ENCODE measurements around the gene LRRC45. TPM values are rescaled to one million over a fixed set of nuclear protein-coding genes. Genes with fewer than 3 reads are reported as not detected.
"Not testable (repeated sequence)": the region's sequence is repeated elsewhere in the genome, so short reads cannot be mapped to it uniquely, and the experiment has no call there.

LRRC45 gene
- total RNA-seq, 2 experiments from 2014 or later = 41.2 to 52.0 TPM

- Histone ChIP-seq H3K79me2 (ENCODE audit: insufficient read depth, low read depth, low read length) (peaks cover 10% of the 10 kb centered on the region; the same call in 1 of the 2 replicates), H4K20me1 (ENCODE audit: insufficient read depth, low read length) (no peaks in the 10 kb centered on the region), H3K4me3 (ENCODE audit: low read depth, low read length, poor library complexity, severe bottlenecking) (peak overlapping the region; percentile 85), H3K9me3 (ENCODE audit: low read length) (no peaks in the 10 kb centered on the region), H3K4me2 (ENCODE audit: low read length) (peak overlapping the region; percentile 72), H3K9me2 (ENCODE audit: insufficient read depth, low read length) (no peaks in the 10 kb centered on the region), H3K4me1 (ENCODE audit: insufficient read depth, low read length, poor library complexity, severe bottlenecking) (peaks cover 20% of the 10 kb centered on the region), H3K36me3 (ENCODE audit: insufficient read depth, low read length) (peaks cover 18% of the 10 kb centered on the region), H3K27ac (ENCODE audit: low read depth, low read length, poor library complexity, severe bottlenecking) (no peak overlapping the region), H2AFZ (ENCODE audit: low read length) (no peak overlapping the region)
- no peak for DNase-seq (ENCODE audit: low spot score)
- POLR2A ChIA-PET = interaction anchor here (0.7 to 1.2 kb wide), 2 partner anchors 10 to 35 kb away, joined by 3 to 6 read pairs; no protein-coding TSS in a partner anchor
- CTCF ChIA-PET (ENCODE audit: unreplicated experiment) = no interaction called here
- intact Hi-C loops (cut with micrococcal nuclease; ENCODE audit: unreplicated experiment) = no loop called here
- BruUV-seq (replicated peaks) = no TSS peak
- TF ChIP-seq EZH2phosphoT487 (IDR thresholded peaks at IDR 0.05; ENCODE audit: borderline replicate concordance, low read depth, low read length) = no peak
- TF ChIP-seq, protein P1, sequence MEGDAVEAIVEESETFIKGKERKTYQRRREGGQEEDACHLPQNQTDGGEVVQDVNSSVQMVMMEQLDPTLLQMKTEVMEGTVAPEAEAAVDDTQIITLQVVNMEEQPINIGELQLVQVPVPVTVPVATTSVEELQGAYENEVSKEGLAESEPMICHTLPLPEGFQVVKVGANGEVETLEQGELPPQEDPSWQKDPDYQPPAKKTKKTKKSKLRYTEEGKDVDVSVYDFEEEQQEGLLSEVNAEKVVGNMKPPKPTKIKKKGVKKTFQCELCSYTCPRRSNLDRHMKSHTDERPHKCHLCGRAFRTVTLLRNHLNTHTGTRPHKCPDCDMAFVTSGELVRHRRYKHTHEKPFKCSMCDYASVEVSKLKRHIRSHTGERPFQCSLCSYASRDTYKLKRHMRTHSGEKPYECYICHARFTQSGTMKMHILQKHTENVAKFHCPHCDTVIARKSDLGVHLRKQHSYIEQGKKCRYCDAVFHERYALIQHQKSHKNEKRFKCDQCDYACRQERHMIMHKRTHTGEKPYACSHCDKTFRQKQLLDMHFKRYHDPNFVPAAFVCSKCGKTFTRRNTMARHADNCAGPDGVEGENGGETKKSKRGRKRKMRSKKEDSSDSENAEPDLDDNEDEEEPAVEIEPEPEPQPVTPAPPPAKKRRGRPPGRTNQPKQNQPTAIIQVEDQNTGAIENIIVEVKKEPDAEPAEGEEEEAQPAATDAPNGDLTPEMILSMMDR (conservative IDR thresholded peaks at IDR 0.05; ENCODE audit: low read length) = no peak
Observed at GRCh38 chr17:81978524-81979298, 44.4 kb upstream of the LRRC45 start.

- ChIA-PET CTCF (ENCODE audit: unreplicated experiment) (no interaction called here), POLR2A (no interaction called here)
- H3K4me2 ChIP-seq (ENCODE audit: low read length) = no peak overlapping the region
- peaks cover 10% of the 10 kb centered on the region; the same call in 1 of the 2 replicates for H3K79me2 ChIP-seq (ENCODE audit: insufficient read depth, low read depth, low read length)
- no peak overlapping the region for H3K4me3 ChIP-seq (ENCODE audit: low read depth, low read length, poor library complexity, severe bottlenecking)
- no peaks in the 10 kb centered on the region for H3K9me3 ChIP-seq (ENCODE audit: low read length)
- no peak for TF ChIP-seq EZH2phosphoT487 (IDR thresholded peaks at IDR 0.05; ENCODE audit: borderline replicate concordance, low read depth, low read length)
- TF ChIP-seq, protein P1 (conservative IDR thresholded peaks at IDR 0.05; ENCODE audit: low read length) = no peak
- no peaks in the 10 kb centered on the region for H4K20me1 ChIP-seq (ENCODE audit: insufficient read depth, low read length)
- peaks cover 32% of the 10 kb centered on the region for H3K36me3 ChIP-seq (ENCODE audit: insufficient read depth, low read length)
- BruUV-seq (replicated peaks) = no TSS peak
- H2AFZ ChIP-seq (ENCODE audit: low read length) = no peak overlapping the region
- H3K4me1 ChIP-seq (ENCODE audit: insufficient read depth, low read length, poor library complexity, severe bottlenecking) = peaks cover 20% of the 10 kb centered on the region
- H3K27ac ChIP-seq (ENCODE audit: low read depth, low read length, poor library complexity, severe bottlenecking) = no peak overlapping the region
- no peaks in the 10 kb centered on the region for H3K9me2 ChIP-seq (ENCODE audit: insufficient read depth, low read length)
- intact Hi-C loops (cut with micrococcal nuclease; ENCODE audit: unreplicated experiment) = no loop called here
- no peak for DNase-seq (ENCODE audit: low spot score)
Observed at GRCh38 chr17:81980122-81980521, 43.0 kb upstream of the LRRC45 start.

- peaks cover 20% of the 10 kb centered on the region for H3K4me1 ChIP-seq (ENCODE audit: insufficient read depth, low read length, poor library complexity, severe bottlenecking)
- no peak for DNase-seq (ENCODE audit: low spot score)
- POLR2A ChIA-PET = no interaction called here
Observed at GRCh38 chr17:81980707-81981343, 42.3 kb upstream of the LRRC45 start.

DNA sequence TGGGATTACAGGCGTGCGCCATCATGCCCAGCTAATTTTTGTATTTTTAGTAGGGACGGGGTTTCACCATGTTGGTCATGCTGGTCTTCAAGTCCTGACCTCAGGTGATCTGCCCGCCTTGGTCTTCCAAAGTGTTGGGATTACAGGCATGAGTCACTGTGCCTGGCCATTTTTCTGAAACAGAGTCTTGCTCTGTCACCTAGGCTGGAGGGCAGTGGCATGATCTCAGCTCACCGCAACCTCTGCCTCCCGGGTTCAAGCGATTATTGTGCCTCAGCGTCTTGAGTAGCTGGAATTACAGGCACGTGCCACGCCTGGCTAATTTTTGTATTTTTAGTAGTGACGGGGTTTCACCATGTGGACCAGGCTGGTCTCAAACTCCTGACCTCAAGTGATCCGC is 41.6 kb upstream of the LRRC45 start:
- POLR2A ChIA-PET; H3K9me2 ChIP-seq (ENCODE audit: insufficient read depth, low read length); H2AFZ ChIP-seq (ENCODE audit: low read length); H4K20me1 ChIP-seq (ENCODE audit: insufficient read depth, low read length); H3K4me2 ChIP-seq (ENCODE audit: low read length); DNase-seq (ENCODE audit: low spot score); BruUV-seq (replicated peaks); H3K27ac ChIP-seq (ENCODE audit: low read depth, low read length, poor library complexity, severe bottlenecking); intact Hi-C loops (cut with micrococcal nuclease; ENCODE audit: unreplicated experiment); H3K9me3 ChIP-seq (ENCODE audit: low read length); CTCF ChIA-PET (ENCODE audit: unreplicated experiment); H3K4me3 ChIP-seq (ENCODE audit: low read depth, low read length, poor library complexity, severe bottlenecking): not testable (repeated sequence)
- peaks cover 15% of the 10 kb centered on the region for H3K4me1 ChIP-seq (ENCODE audit: insufficient read depth, low read length, poor library complexity, severe bottlenecking)
- H3K36me3 ChIP-seq (ENCODE audit: insufficient read depth, low read length) = peaks cover 43% of the 10 kb centered on the region
- peaks cover 10% of the 10 kb centered on the region; the same call in 1 of the 2 replicates for H3K79me2 ChIP-seq (ENCODE audit: insufficient read depth, low read depth, low read length)

More at GRCh38 chr17:81980707-81981343, 42.3 kb upstream of the LRRC45 start:
- Histone ChIP-seq H4K20me1 (ENCODE audit: insufficient read depth, low read length) (no peaks in the 10 kb centered on the region), H3K36me3 (ENCODE audit: insufficient read depth, low read length) (peaks cover 39% of the 10 kb centered on the region), H2AFZ (ENCODE audit: low read length) (no peak overlapping the region), H3K4me2 (ENCODE audit: low read length) (no peak overlapping the region), H3K4me3 (ENCODE audit: low read depth, low read length, poor library complexity, severe bottlenecking) (no peak overlapping the region), H3K79me2 (ENCODE audit: insufficient read depth, low read depth, low read length) (peaks cover 10% of the 10 kb centered on the region; the same call in 1 of the 2 replicates), H3K9me3 (ENCODE audit: low read length) (no peaks in the 10 kb centered on the region), H3K9me2 (ENCODE audit: insufficient read depth, low read length) (no peaks in the 10 kb centered on the region), H3K27ac (ENCODE audit: low read depth, low read length, poor library complexity, severe bottlenecking) (no peak overlapping the region)
- intact Hi-C loops (cut with micrococcal nuclease; ENCODE audit: unreplicated experiment) = no loop called here
- CTCF ChIA-PET (ENCODE audit: unreplicated experiment) = no interaction called here
- TF ChIP-seq, protein P1 (conservative IDR thresholded peaks at IDR 0.05; ENCODE audit: low read length) = no peak
- no peak for TF ChIP-seq EZH2phosphoT487 (IDR thresholded peaks at IDR 0.05; ENCODE audit: borderline replicate concordance, low read depth, low read length)
- BruUV-seq (replicated peaks) = no TSS peak
